A673 (cell line): ENCODE results near the gene HEY2.
"Not testable (repeated sequence)": the region's sequence is repeated elsewhere in the genome, so short reads cannot be mapped to it uniquely, and the experiment has no call there.

Experiments used
- CTCF ChIP-seq: fragments of 300-800, 200-600 bp; sonication (generic); conservative IDR thresholded peaks from 2 replicates; pipeline ENCODE4 v1.5.1; 2017; ENCODE audit warnings: low read depth, mild to moderate bottlenecking, antibody characterized with exemption, low read length, moderate library complexity, mixed read lengths
- EZH2 ChIP-seq: fragments of 200-600 bp; sonication (generic); IDR thresholded peaks from 2 replicates; pipeline ENCODE4 v1.6.1; 2017; ENCODE audit warnings: borderline replicate concordance, low read depth, mild to moderate bottlenecking, mixed read lengths, antibody characterized with exemption, low read length; ENCODE audit not compliant: poor library complexity, severe bottlenecking

GRCh38 chr6:125804866-125805425, 55.5 kb downstream of the HEY2 start:
- TF ChIP-seq CTCF, EZH2: not testable (repeated sequence)
